ENCODE results near the gene NAA20. TPM values are rescaled to one million over a fixed set of nuclear protein-coding genes. Genes with fewer than 3 reads are reported as not detected.

The NAA20 gene
- total RNA-seq, 6 donors from 2014 or later = 17.8 to 56.5 (median 49.4) TPM

GRCh38 chr20:20063941-20064702 lies 47.0 kb downstream of the NAA20 start:
- H3K4me1 ChIP-seq = no peaks in the 10 kb centered on the region
- no peak overlapping the region for H3K27ac ChIP-seq
- WGBS, 2 donors = 69 to 74% methylated on average over 12 of the region's 12 CpGs
- H3K27me3 ChIP-seq = no peaks in the 10 kb centered on the region
- no peak for TF ChIP-seq EP300 (IDR thresholded peaks at IDR 0.05)
- TF ChIP-seq POLR2A (IDR thresholded peaks at IDR 0.05) = no peak
- no peak for TF ChIP-seq POLR2AphosphoS5 (IDR thresholded peaks at IDR 0.05)
- no peak for TF ChIP-seq CTCF (IDR thresholded peaks at IDR 0.05)
- DNase-seq = no peak
- no peaks in the 10 kb centered on the region for H3K9me3 ChIP-seq
- no peaks in the 10 kb centered on the region for H3K36me3 ChIP-seq
- ATAC-seq (ENCODE audit: low FRiP score in 2 of 2) = no peak
- no peak overlapping the region for H3K4me3 ChIP-seq

GRCh38 chr20:20065361-20065760 lies 48.2 kb downstream of the NAA20 start:
- H3K9me3 ChIP-seq = no peaks in the 10 kb centered on the region
- no peak for DNase-seq
- H3K36me3 ChIP-seq = no peaks in the 10 kb centered on the region
- no peak for ATAC-seq (ENCODE audit: low FRiP score in 2 of 2)
- H3K4me1 ChIP-seq = no peaks in the 10 kb centered on the region
- TF ChIP-seq EP300 (IDR thresholded peaks at IDR 0.05) (no peak), POLR2A (IDR thresholded peaks at IDR 0.05) (no peak), CTCF (IDR thresholded peaks at IDR 0.05) (no peak), POLR2AphosphoS5 (IDR thresholded peaks at IDR 0.05) (no peak)
- H3K27ac ChIP-seq = no peak overlapping the region
- H3K27me3 ChIP-seq = no peaks in the 10 kb centered on the region
- H3K4me3 ChIP-seq = no peak overlapping the region
- WGBS, 2 donors = 81 to 88% methylated on average over 1 of the region's 1 CpG

GRCh38 chr20:20070871-20071726 lies 53.9 kb downstream of the NAA20 start:
- no peak for DNase-seq
- H3K27ac ChIP-seq = no peak overlapping the region
- no peak for ATAC-seq (ENCODE audit: low FRiP score in 2 of 2)
- no peak for TF ChIP-seq POLR2AphosphoS5 (IDR thresholded peaks at IDR 0.05)
- no peak overlapping the region for H3K4me3 ChIP-seq
- H3K4me1 ChIP-seq = no peaks in the 10 kb centered on the region
- H3K9me3 ChIP-seq = no peaks in the 10 kb centered on the region
- H3K36me3 ChIP-seq = no peaks in the 10 kb centered on the region
- no peaks in the 10 kb centered on the region for H3K27me3 ChIP-seq
- WGBS, 2 donors = 62 to 69% methylated on average over 10 of the region's 10 CpGs

GRCh38 chr20:20073801-20074371 lies 56.7 kb downstream of the NAA20 start:
- no peak for TF ChIP-seq POLR2A (IDR thresholded peaks at IDR 0.05)
- no peak for TF ChIP-seq POLR2AphosphoS5 (IDR thresholded peaks at IDR 0.05)
- TF ChIP-seq EP300 (IDR thresholded peaks at IDR 0.05) = no peak
- TF ChIP-seq CTCF (IDR thresholded peaks at IDR 0.05) = no peak
- Histone ChIP-seq H3K27me3 (no peaks in the 10 kb centered on the region), H3K36me3 (no peaks in the 10 kb centered on the region), H3K9me3 (no peaks in the 10 kb centered on the region), H3K4me1 (no peaks in the 10 kb centered on the region), H3K27ac (no peak overlapping the region), H3K4me3 (no peak overlapping the region)
- ATAC-seq (ENCODE audit: low FRiP score in 2 of 2) (no peak), DNase-seq (no peak)
- 57 to 58% methylated on average over 15 of the region's 15 CpGs for WGBS, 2 donors

GRCh38 chr20:20075032-20075431 lies 57.9 kb downstream of the NAA20 start:
- Histone ChIP-seq H3K27me3 (no peaks in the 10 kb centered on the region), H3K27ac (no peak overlapping the region), H3K36me3 (no peaks in the 10 kb centered on the region), H3K4me1 (no peaks in the 10 kb centered on the region), H3K9me3 (no peaks in the 10 kb centered on the region), H3K4me3 (no peak overlapping the region)
- DNase-seq = no peak
- no peak for TF ChIP-seq POLR2A (IDR thresholded peaks at IDR 0.05)
- TF ChIP-seq EP300 (IDR thresholded peaks at IDR 0.05) = no peak
- no peak for TF ChIP-seq CTCF (IDR thresholded peaks at IDR 0.05)
- no peak for TF ChIP-seq POLR2AphosphoS5 (IDR thresholded peaks at IDR 0.05)
- ATAC-seq (ENCODE audit: low FRiP score in 2 of 2) = no peak
- 79 to 80% methylated on average over 4 of the region's 4 CpGs for WGBS, 2 donors

All from upper lobe of left lung (tissue), 6 donors.